Stimulated activated CD8-positive, alpha-beta memory T cell treated with anti-CD3 and anti-CD28 coated beads, Interleukin-2, amount 100 ng/mL, for 48 hours (primary cell): ENCODE measurements around the gene KLRC4.
"Not testable (repeated sequence)": the region's sequence is repeated elsewhere in the genome, so short reads cannot be mapped to it uniquely, and the experiment has no call there.

Source experiments
- DNase-seq, 2 donors: peaks; one replicate each; pipeline ENCODE4 v3.0.0-alpha.2; 2020; ENCODE audit warnings: low read depth in 2 of 2

Gene KLRC4

DNA sequence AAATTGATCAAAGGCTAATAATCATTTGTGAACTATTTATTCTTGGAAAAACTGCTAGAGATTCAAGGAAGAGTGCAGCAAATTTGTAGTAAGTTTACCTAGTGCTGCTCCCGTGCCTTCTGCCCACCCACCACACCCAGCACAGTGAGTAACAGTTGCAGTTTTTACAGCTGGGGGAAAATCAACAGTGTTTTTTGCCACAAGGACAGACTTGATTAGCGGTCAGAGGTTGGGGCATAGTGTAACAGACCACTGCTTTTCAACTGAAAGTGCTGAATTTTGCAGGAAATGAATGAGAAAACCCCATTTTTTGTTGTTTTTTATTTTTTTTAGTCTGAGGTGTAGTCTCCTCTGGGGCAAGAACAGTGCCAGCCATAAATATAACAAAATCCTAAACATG lies 12.3 kb downstream of the KLRC4 start:
- no peak for DNase-seq

DNA sequence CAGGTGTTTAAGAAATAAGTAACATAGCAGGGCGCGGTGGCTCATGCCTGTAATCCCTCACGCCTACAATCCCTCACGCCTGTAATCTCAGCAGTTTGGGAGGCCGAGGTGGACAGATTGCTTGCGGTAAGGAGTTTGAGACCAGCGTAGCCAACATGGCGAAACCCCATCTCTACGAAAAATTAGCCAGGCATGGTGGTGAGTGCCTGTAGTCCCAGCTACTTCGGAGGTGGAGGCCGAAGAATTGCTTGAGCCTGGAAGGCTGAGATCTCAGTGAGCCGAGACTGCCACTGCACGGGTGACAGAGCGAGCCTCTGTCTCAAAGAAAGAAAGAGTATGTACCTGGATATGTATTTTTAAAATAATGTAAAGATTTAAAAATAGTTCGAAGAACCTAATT lies 13.4 kb downstream of the KLRC4 start:
- not testable (repeated sequence) for DNase-seq

DNA sequence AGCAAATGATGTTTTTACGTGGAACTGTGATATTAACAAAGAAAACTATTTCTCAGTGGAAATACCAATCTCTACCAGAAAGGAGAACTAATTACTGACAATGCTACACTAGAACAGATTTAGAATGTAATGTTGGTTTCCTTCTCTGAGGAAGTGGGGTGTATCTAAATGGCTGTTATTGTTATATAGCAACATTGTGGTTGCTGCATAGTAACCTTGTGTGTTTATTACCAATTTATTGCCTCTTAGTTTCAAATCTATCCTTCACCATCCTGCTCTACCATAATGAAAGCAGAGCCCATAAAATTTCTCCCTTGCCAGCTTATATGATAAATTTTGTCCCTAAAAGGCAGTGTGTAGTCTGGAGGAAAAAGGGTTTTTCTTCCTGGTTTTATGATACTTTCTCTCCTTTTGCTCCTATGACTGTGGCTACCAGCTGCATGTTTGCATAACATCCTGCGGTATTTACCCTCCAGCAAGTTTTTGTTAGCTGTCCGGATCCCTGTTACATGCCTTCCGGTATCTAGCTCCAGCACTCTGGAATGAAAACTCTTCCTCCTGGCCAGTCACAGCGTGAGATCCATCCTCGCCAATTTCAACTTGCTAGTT lies 14.1 kb downstream of the KLRC4 start:
- DNase-seq = no peak

DNA sequence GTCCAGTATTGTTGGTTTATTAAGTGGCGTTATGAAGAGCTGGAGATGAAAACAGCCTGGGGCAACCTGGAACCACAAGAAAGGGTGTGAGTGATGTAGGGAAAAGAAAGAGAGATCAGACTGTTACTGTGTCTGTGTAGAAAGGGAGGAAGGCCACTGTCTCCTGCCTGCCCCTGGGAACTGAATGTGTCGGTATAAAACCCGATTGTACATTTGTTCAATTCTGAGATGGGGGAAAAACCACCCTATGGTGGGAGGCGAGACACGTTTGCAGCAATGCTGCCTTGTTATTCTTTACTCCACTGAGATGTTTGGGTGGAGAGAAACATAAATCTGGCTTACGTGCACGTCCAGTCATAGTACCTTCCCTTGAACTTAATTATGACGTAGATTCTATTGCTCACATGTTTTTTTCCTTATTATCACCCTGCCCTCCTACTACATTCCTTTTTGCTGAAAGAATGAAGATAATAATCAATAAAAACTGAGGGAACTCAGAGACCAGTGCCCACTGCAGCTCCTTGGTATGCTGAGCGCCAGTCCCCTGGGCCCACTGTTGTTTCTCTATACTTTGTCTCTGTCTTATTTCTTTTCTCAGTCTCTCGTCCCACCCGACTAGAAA lies 14.9 kb downstream of the KLRC4 start:
- not testable (repeated sequence) for DNase-seq

DNA sequence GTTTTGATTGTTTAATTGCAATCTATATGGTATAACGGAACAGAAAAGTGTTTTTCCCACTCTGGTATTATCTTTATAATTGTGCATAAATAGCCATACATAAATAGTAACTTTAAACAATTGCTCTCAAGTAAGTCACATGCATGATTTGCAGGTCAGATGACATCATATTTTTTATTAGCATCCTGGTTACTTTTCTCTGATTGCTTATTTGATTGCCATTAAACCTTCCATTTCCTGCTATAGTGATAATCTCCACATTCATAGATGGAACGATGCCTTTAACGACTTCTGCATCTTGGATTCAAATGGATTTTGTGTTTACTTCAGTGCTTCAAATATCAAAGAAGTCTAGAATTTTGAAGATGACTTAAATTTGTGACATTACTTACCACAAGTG lies 16.3 kb downstream of the KLRC4 start:
- no peak for DNase-seq

DNA sequence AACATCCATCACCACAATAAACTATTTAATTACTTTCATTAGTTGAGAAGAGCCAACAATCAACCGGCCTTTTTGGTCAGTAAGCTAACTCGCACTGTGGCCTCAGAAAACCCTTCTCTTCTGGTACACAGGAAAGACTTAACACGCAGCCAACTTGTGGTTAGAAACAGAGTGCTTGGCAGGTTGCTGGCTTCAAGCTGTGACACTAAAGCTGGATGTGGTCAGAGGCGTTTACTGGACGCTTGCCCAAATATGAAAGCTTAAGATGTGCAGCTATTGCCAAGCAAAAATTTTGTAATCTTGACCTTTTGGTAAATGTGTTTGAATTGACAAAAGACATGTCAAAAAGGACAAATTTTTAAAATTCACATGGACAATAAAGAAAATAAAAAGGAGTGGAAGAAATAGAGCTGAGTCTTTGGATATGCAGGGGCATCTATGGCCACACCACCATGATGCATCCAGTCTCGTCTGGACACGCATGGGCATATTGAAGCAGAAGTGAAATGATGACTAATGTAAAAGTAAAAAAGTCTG lies 17.1 kb downstream of the KLRC4 start:
- no peak for DNase-seq

DNA sequence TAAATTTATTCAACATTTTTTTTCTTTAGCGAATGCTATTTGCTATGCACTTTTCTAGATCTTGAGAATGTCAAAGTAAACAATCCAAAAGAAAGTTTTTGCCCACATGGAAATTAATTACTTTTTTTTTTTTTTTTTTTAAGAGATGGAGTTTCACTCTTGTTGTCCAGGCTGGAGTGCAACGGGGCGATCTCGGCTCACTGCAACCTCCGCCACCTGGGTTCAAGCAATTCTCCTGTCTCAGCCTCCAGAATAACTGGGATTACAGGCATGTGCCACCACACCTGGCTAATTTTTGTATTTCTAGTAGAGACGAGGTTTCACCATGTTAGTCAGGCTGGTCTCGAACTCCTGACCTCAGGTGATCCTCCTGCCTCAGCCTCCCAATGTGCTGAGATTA lies 18.6 kb downstream of the KLRC4 start:
- not testable (repeated sequence) for DNase-seq

DNA sequence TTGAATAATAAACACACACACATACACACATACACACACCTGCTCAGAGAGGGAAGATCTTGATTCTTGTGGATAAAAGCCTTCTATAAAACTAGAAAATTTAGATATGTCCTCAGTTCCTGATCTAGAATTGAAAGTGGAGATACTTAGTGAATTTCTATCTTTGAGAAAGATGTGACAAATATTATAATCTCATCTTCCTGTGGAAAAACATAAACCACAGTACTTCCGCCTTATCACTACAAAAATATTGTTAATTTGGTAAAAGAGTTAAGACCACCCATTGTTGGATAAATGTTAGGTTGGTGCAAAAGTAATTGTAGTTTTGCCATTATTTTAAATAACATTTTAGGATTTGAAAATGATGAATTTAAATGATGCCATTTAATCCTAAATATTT lies 19.7 kb downstream of the KLRC4 start, which contains the start of gene KLRK1:
Gene KLRK1, minus strand, starts transcription at position 138 of the 400 bp plus-strand sequence. CDS start 1,231 bp downstream, outside the sequence.
- DNase-seq = no peak

DNA sequence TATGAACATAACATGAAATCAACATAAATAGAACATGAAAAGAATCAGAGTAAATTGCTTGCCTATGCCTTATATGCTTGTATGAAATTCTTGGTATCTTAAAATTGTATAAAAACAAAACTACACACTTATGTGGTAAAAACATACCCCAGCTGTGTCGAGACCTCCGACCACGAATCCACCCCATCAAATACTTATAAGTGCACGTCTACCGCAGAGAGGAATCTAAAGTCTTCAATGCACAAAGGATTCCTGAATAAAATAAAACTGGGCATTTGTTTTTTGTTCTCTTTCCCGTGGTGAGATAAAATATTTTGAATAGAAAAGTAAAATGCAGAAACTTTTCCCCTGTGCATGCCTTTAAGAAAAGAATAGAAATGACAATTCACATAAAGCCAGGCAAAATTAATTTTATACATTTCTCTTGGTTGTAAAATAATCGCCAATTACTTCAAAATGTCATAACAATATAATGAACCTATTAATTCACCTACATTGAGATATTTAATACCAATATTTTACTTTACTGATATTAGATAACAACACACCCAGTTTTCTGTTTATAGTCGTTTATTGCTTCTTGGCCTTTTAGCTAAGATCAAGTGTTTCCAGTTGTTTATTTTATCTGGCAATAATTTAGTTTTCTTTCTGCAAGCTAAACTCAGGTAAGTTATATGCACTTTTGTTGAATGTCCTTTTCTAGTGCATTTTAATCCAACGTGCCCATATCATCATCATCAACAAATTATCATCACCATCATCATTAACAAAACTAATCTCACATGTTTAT lies 20.7 kb downstream of the KLRC4 start:
- DNase-seq = no peak

DNA sequence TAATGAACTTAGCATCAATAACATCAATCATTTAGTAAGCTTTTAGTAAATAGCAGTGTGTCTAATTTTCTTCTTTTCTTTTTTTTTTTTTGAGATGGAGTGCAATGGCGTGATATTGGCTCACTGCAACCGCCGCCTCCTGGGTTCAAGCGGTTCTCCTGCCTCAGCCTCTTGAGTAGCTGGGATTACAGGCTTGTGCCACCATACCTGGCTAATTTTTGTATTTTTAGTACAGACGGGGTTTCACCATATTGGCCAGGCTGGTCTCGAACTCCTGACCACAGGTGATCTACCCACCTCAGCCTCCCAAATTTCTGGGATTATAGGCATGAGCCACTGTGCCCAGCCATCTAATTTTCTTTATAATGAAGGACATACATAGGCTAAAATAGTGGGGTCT lies 22.1 kb downstream of the KLRC4 start:
- DNase-seq = not testable (repeated sequence)

DNA sequence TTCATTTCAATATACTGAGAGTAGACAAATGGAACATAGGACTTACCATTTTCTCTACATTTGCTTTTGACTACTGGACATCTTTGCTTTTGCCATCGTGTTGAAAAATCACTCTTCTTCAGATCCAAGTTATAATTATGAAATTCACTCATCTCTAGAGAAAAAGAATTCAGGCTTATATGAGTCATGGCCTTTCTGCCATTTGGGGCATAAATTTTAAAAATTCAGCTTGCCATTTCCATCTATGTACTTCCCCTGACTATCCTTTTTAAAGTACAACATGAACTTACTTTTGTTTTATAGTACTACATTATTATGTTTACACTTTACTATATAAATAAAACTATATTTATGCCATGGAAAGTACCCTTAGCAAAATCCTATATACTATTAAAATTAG lies 22.7 kb downstream of the KLRC4 start:
- no peak for DNase-seq

DNA sequence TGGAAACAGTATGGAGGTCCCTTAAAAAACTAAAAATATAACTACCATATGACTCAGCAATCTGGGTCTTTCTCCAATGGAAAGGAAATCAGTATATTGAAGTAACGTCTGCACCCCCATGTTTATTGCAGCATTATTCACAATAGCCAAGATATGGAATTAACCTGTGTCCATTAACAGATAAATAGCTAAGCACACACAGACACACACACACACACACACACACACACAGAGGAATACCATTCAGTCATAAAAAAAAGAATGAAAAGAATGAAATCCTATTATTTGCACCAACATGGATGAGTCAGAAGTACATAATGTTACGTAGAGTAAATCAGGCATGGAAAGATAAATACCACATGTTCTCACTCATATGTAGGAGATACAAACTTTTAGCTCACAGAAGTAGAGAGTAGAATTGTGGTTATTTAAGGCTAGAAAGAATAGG lies 24.4 kb downstream of the KLRC4 start:
- DNase-seq = no peak

DNA sequence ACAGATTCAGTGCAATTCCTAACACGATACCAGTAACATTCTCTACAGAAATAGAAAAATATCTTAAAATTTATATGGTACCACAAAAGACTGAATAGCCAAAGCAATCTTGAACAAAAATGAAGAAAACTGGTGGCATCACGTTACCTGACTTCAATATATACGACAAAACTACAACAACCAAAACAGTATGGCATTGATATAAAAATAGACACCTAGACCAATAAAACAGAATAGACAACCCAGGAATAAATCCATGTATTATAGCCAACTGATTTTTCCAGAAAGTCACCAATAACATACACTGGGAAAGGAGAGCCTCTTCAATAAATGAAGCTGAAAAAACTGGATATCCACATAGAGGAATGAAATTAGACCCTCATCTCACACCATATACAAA lies 25.4 kb downstream of the KLRC4 start:
- no peak for DNase-seq

DNA sequence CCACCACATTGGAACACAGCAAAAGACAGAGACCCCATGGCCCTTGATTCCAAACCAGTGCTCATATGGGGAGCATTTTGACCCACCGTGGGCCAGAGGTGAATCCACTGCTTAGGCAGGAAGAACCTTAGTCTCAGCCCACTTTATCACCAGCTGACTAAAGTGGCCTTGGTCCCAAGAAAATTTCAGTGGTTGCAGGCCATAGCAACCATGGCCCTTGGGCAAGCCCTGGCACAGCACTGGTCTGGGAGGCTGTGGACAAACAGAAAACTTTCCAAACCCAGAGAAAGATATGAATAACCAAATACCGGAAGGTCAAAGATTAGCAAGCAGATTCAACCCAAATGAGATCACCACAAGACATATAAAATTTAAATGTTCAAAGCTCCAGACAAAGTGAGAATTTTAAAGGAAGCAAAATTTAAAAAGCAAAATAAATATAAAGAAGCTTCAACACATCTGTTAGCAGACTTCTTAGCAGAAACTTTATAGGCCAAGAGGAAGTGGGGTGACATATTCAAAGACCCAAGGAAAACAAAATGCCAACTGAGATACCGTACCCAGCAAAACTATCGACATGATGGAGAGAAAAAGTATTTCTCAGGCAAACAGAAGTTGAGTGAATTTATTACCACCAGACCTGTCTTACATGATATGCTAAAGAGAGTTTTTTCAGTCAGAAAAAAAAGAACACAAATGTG lies 27.5 kb downstream of the KLRC4 start:
- no peak for DNase-seq

DNA sequence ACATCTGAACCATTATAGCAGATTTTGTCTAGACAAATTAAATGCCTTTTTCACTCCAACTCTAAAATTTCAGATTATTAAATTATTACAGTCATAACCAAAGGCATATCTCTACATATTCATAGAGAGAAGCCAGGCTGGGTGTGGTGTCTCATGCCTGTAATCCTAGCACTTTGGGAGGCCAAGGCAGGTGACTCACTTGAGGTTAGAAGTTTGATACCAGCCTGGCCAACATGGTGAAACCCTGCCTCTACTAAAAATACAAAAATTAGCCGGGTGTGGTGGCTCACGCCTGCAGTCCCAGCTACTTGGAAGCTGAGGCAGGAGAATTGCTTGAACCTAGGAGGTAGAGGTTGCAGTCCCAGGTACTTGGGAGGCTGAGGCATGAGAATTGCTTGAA lies 30.8 kb downstream of the KLRC4 start:
- DNase-seq = not testable (repeated sequence)

DNA sequence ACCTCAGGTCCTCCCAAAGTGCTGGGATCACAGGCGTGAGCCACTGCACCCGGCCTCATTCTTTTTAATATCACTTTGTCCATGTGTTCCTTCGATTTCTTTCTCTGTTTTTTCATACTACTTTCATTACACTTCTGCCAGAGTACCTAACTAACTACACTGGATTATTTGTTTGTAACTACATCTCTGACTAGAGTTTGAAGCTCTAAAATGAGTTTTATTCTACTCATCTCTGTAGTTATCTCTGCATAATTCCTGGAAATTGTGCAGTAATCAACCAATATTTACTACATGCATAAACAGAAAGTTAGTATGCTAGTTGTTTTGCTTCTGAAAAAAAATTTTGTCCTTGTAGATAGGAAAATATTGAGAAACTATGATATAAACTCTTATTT lies 34.9 kb downstream of the KLRC4 start:
- DNase-seq = no peak

DNA sequence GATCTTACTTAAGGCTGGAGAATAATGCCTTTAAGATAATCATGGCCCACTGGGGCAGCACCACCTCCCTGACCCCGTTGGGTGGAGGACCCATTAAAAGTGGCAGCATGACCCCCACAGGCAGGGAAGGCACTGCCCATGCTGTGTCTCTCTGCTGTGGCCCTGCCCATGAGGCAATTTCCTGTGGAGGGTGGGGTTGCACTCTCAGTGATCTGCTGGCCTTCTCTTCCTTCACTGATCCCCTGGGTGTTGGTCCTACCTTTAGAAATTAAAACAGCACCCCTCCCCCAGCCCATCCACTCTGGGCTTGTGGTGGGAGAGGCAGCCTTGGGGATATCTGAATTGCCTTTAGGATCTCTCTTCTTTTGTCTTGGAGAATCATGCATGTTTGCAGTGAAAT lies 37.0 kb downstream of the KLRC4 start:
- no peak for DNase-seq

DNA sequence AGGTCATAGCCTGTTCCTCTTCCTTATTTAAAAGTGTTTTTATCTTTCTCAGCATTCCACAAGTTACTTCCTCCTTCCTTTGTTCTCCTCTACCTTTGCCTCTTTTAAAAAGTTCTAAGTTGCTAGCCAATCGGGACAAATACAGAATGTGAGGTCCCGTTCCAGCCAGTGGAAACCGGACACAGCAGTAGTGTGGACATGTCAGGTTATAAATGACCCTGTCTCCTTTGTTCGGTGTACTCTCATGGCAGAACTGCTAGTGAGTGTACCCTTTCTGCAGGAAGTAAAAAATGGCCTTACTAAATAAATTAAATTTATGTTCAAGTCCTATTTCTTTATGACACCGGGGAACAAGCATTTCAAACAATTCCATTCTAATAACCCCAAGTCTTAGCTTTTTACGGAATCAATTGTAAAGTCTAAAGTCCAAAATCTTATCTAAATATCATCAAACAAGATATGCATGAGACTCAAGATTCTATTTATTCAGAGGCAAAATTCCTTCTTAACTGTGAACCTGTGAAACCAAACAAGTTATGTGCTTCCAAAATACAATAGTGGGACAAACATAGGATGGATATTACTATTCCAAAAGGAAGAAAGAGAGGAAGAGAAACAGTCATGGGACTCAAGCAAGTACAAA lies 37.5 kb downstream of the KLRC4 start:
- DNase-seq = not testable (repeated sequence)

DNA sequence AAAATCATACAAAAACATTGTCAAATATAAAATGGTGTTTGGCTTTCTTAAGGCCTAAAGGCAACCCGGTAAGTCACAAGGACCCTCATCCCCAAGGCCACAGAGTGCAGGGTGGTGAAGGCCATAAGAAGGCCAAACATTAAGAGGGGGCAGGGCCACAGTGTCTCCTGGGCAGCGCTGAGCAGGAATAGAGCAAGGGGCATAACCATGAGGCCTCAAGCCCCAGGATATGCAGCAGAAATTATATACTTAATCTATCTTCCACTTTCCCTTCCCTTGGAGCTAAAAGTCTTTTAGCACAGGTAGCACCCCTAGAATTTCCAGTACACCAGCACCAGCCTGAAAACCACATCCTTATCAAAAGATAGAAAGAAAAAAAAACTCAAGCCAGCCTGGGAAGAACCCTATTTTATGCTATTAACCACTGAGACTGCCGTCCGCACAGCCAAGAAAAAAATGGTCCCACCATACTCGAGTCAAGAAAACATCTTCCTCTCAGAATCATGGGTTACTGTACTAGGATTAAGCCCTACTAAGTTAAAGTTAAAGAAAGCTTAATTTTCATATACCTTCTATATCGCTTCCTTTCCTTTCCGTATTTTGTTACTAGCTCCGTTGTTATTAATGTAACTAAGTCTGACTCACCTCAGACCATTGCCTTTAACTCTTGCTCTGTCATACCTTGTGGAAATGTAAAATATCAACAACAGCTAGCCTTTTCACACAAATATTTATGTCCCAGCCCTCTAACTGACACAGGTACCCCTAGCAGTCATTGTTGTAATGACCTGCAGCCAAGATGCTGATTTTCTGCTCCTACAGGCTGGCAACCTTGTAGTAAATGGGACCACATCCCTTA lies 39.8 kb downstream of the KLRC4 start:
- DNase-seq = no peak
